Hypothalamus (tissue), 51 donors: ENCODE measurements around the gene PIK3CG.
"Not testable (repeated sequence)": the region's sequence is repeated elsewhere in the genome, so short reads cannot be mapped to it uniquely, and the experiment has no call there.

Experiments
- DNase-seq, 51 donors: peaks; one replicate each; lab custom pipeline; 2025; lab: John Stamatoyannopoulos, UW

Gene PIK3CG

GRCh38 chr7:106865130-106866041, at the start of gene PIK3CG:
Gene PIK3CG (plus strand): TSS chr7:106865282. CDS start chr7:106867562, 2,280 bp downstream.
- no peak for DNase-seq

- no peak for DNase-seq
These were observed 48.0 kb upstream of the PIK3CG start for GRCh38 chr7:106817098-106817497.

- DNase-seq: no peak
These were observed 46.3 kb upstream of the PIK3CG start for GRCh38 chr7:106818736-106819135.

GRCh38 chr7:106819546-106819945, 45.5 kb upstream of the PIK3CG start:
- no peak for DNase-seq

- DNase-seq: no peak
These were observed 44.5 kb upstream of the PIK3CG start for GRCh38 chr7:106820321-106821217.

- no peak for DNase-seq
These were observed 41.5 kb upstream of the PIK3CG start for GRCh38 chr7:106823631-106824030.

GRCh38 chr7:106824458-106824857, 40.6 kb upstream of the PIK3CG start:
- no peak for DNase-seq

GRCh38 chr7:106827626-106828025, 37.5 kb upstream of the PIK3CG start:
- no peak for DNase-seq

GRCh38 chr7:106829496-106829895, 35.6 kb upstream of the PIK3CG start:
- no peak for DNase-seq

GRCh38 chr7:106830896-106831295, 34.2 kb upstream of the PIK3CG start:
- DNase-seq: not testable (repeated sequence)

GRCh38 chr7:106836816-106837215, 28.3 kb upstream of the PIK3CG start:
- DNase-seq: no peak

- DNase-seq: no peak
These were observed 25.6 kb upstream of the PIK3CG start for GRCh38 chr7:106839511-106839910.

GRCh38 chr7:106840342-106840741, 24.7 kb upstream of the PIK3CG start:
- no peak for DNase-seq

GRCh38 chr7:106841896-106842390, 23.1 kb upstream of the PIK3CG start:
- no peak for DNase-seq

GRCh38 chr7:106844279-106844997, 20.6 kb upstream of the PIK3CG start:
- no peak for DNase-seq

GRCh38 chr7:106848049-106848448, 17.0 kb upstream of the PIK3CG start:
- no peak for DNase-seq

GRCh38 chr7:106848851-106849442, 16.1 kb upstream of the PIK3CG start:
- DNase-seq: no peak

GRCh38 chr7:106851632-106852031, 13.4 kb upstream of the PIK3CG start:
- DNase-seq: not testable (repeated sequence)

GRCh38 chr7:106853250-106853908, 11.7 kb upstream of the PIK3CG start:
- DNase-seq: no peak
